ENCODE results near the gene LEMD2. TPM values are rescaled to one million over a fixed set of nuclear protein-coding genes. Genes with fewer than 3 reads are reported as not detected.
A peak's percentile ranks its signal among the peaks of the same experiment; 100 is the strongest.

LEMD2 gene
- total and polyA plus RNA-seq, 10 donors: 38.6 to 97.6 (median 61.6) TPM

DNA sequence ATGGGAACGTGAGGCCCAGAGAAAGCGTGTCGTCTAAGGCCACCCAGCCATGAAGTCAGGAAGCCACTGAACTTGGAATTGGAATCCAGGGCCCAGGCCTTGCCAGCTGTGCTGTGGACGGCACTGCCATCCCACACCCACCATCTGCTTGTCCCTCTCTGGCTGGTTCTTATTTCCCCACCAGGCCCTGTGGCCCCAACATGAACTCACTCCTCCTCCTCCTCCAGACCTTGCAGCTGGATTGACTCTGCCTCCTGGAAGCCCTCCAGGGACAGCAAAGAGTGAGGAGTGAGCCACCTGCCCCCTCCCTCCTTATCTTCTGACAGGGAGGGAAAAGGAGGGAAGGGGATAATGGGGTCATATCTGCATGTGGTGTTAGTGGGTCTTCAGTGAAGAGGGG is 26.2 kb downstream of the LEMD2 start:
- Histone ChIP-seq H3K27ac (peak overlapping the region in 2 of 8 donors; percentile 12 to 55), H3K27me3 (replicated peaks in 1 of 7) (peaks cover 0 to under 1% (median 0%) of the 10 kb centered on the region in 7 donors), H3K9me3 (no peaks in the 10 kb centered on the region), H3K4me3 (no peak overlapping the region), H3K36me3 (no peaks in the 10 kb centered on the region), H3K4me1 (peaks cover 0 to 31% (median 14%) of the 10 kb centered on the region in 6 donors)
- TF ChIP-seq POLR2A (IDR thresholded peaks at IDR 0.05) (no peak), CTCF (IDR thresholded peaks at IDR 0.05 in 8 of 11, conservative IDR thresholded peaks at IDR 0.05 in 3 of 11) (no peak), POLR2AphosphoS5 (IDR thresholded peaks at IDR 0.05) (peak in 1 of 3 donors; percentile 28)
- intact Hi-C loops (cut with DNase I; ENCODE audit: low total_unique reads): no loop called here
- WGBS, 5 donors: 66 to 88% (median 79%) methylated on average over 4 of the region's 4 CpGs
- DNase-seq: no peak

DNA sequence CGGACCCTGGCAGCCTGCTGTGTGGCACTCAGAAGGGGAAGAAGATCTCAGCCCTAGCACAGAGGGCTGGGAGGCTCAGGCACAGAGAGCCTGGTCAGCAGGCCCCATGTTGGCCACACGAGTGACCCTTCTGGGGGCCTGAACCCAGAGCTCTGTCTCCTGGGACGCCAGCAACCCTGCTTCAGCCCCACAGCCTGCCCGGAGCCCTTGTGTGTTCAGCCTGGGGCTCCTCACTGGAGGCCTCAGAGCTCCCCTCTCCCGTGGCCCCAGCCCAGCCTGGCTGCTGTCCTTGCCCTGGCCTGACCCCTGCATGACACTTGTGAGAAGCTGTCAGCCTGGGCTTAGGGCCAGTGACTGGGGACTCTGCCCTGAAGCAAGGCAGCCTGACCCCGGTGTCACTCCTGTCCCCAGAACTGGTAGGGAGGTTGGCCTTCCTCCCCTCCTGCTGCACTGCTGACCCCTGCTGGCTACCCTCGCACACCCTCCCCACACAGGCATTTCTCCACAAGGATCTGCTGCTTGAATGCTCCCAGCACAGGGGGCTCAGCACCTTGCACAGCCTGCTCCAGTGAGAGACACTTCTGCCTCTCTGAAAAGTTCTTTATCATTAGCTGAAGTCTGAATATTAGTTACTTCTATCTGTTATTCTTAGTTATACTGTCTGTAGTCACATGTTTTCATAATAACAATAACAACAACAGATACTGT is 26.9 kb downstream of the LEMD2 start:
- TF ChIP-seq CTCF (IDR thresholded peaks at IDR 0.05 in 8 of 11, conservative IDR thresholded peaks at IDR 0.05 in 3 of 11) (peak; percentile 18 to 78 (median 56)), POLR2AphosphoS5 (IDR thresholded peaks at IDR 0.05) (peak; percentile 63 to 87 (median 75)), POLR2A (IDR thresholded peaks at IDR 0.05) (no peak)
- Histone ChIP-seq H3K27ac (peak overlapping the region in 5 of 8 donors; percentile 54 to 67 (median 60)), H3K9me3 (no peaks in the 10 kb centered on the region), H3K4me3 (no peak overlapping the region), H3K36me3 (no peaks in the 10 kb centered on the region), H3K4me1 (peaks cover 0 to 31% (median 14%) of the 10 kb centered on the region in 6 donors), H3K27me3 (replicated peaks in 1 of 7) (no peaks in the 10 kb centered on the region)
- DNase-seq: peak; percentile 84
- 34 to 67% (median 55%) methylated on average over 6 to 7 of the region's 7 CpGs for WGBS, 5 donors
- intact Hi-C loops (cut with DNase I; ENCODE audit: low total_unique reads): no loop called here

- no peak overlapping the region for H3K4me3 ChIP-seq
- peak overlapping the region in 5 of 8 donors; percentile 54 to 67 (median 60) for H3K27ac ChIP-seq
- TF ChIP-seq CTCF (IDR thresholded peaks at IDR 0.05 in 8 of 11, conservative IDR thresholded peaks at IDR 0.05 in 3 of 11): no peak
- TF ChIP-seq POLR2A (IDR thresholded peaks at IDR 0.05): no peak
- no peak for DNase-seq
- H3K9me3 ChIP-seq: no peaks in the 10 kb centered on the region
- WGBS, 5 donors: 60 to 100% (median 81%) methylated on average over 1 to 2 of the region's 2 CpGs
- H3K36me3 ChIP-seq: no peaks in the 10 kb centered on the region
- H3K4me1 ChIP-seq: peaks cover 0 to 31% (median 14%) of the 10 kb centered on the region in 6 donors
- intact Hi-C loops (cut with DNase I; ENCODE audit: low total_unique reads): no loop called here
- no peaks in the 10 kb centered on the region for H3K27me3 ChIP-seq (replicated peaks in 1 of 7)
Measured at GRCh38 chr6:33761581-33761921, 27.4 kb downstream of the LEMD2 start.

DNA sequence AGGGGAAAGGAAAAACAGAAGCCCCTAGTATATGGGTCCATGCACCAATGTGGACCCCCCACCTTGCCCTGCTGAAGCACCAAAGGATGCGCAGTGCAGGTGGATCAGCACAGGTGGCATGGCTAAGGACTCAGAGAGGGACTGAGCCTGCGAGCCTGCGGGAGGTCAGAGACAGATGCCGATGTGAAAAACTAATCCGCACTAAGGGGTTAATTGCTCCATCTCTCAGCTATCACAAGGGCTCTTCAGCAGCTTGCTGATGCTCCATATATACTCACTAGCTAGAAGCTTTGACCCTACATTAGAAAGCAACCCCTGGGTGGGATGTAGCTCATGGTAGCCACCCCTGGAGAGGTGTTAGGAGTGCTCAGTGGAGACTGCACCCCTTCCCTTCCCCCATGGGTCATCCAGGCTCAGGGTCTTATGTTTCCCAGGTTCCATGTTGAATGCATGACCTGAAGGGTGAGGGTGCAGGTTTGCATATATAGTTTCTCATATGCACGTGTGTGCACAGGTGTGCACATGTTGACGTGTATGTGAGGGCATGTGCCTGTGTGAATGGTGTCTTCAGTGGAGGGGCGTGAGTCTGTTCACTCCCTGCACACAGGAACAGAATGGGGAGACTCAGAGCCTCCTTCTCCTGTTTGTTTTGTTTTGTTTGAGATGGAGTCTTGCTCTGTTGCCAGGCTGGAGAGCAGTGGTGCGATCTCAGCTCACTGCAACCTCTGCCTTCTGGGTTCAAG is 28.9 kb downstream of the LEMD2 start:
- 85 to 93% (median 88%) methylated on average over 9 of the region's 9 CpGs for WGBS, 5 donors
- no peak overlapping the region for H3K4me3 ChIP-seq
- no peak for DNase-seq
- no peak overlapping the region for H3K27ac ChIP-seq
- H3K4me1 ChIP-seq: peaks cover 0 to 31% (median 14%) of the 10 kb centered on the region in 6 donors
- no peak for TF ChIP-seq POLR2AphosphoS5 (IDR thresholded peaks at IDR 0.05)
- no peak for TF ChIP-seq CTCF (IDR thresholded peaks at IDR 0.05 in 8 of 11, conservative IDR thresholded peaks at IDR 0.05 in 3 of 11)
- TF ChIP-seq POLR2A (IDR thresholded peaks at IDR 0.05): no peak
- no peaks in the 10 kb centered on the region for H3K36me3 ChIP-seq
- no peaks in the 10 kb centered on the region for H3K9me3 ChIP-seq
- intact Hi-C loops (cut with DNase I; ENCODE audit: low total_unique reads): no loop called here
- no peaks in the 10 kb centered on the region for H3K27me3 ChIP-seq (replicated peaks in 1 of 7)
